GM23338 (cell line): ENCODE data around the gene C13orf46. TPM values are rescaled to one million over a fixed set of nuclear protein-coding genes. Genes with fewer than 3 reads are reported as not detected.

ENCODE experiments used
- ATAC-seq: fragments of 200-7000 bp; cut with Tn5 transposase; 3 replicates; pipeline ENCODE4 v1.9.1; 2020
- DNase-seq: peaks from one replicate; pipeline ENCODE4 v3.0.0-alpha.2; 2015; ENCODE audit warnings: low spot score
- H2AFZ ChIP-seq: fragments of 200-600 bp; sonication (generic); 2 replicates; pipeline ENCODE4 v1.8.0; 2016; ENCODE audit warnings: antibody characterized with exemption, mild to moderate bottlenecking, moderate library complexity
- H3F3A ChIP-seq: fragments of 200-600 bp; sonication (generic); replicated peaks from 2 replicates; pipeline ENCODE4 v1.8.0; 2017; ENCODE audit warnings: antibody characterized with exemption, mixed run types, low read depth
- H3K27ac ChIP-seq: fragments of 200-600 bp; sonication (generic); 2 replicates; pipeline ENCODE4 v1.6.1; 2016; ENCODE audit warnings: low read depth
- H3K27me3 ChIP-seq: fragments of 200-600 bp; sonication (generic); 2 replicates; pipeline ENCODE4 v1.8.0; 2016; ENCODE audit warnings: mild to moderate bottlenecking, mixed run types, moderate library complexity; ENCODE audit not compliant: insufficient read depth
- H3K36me3 ChIP-seq: fragments of 200-600 bp; sonication (generic); 2 replicates; pipeline ENCODE4 v1.8.0; 2016; ENCODE audit warnings: mild to moderate bottlenecking; ENCODE audit not compliant: insufficient read depth
- H3K4me1 ChIP-seq: fragments of 200-600 bp; sonication (generic); 2 replicates; pipeline ENCODE4 v1.8.0; 2016; ENCODE audit warnings: mild to moderate bottlenecking, moderate library complexity; ENCODE audit not compliant: insufficient read depth
- H3K4me2 ChIP-seq: fragments of 200-600 bp; sonication (generic); 2 replicates; pipeline ENCODE4 v1.7.1; 2017; ENCODE audit warnings: mixed run types
- H3K4me3 ChIP-seq: fragments of 200-600 bp; sonication (generic); 2 replicates; pipeline ENCODE4 v1.6.1; 2016; ENCODE audit warnings: mixed run types
- H3K79me2 ChIP-seq: fragments of 200-600 bp; sonication (generic); replicated peaks from 2 replicates; pipeline ENCODE4 v1.8.0; 2017; ENCODE audit warnings: mild to moderate bottlenecking; ENCODE audit not compliant: insufficient read depth
- H3K9me2 ChIP-seq: fragments of 200-600 bp; sonication (generic); 2 replicates; pipeline ENCODE4 v1.8.0; 2017; ENCODE audit not compliant: insufficient read depth
- H4K20me1 ChIP-seq: fragments of 200-600 bp; sonication (generic); replicated peaks from 2 replicates; pipeline ENCODE4 v1.8.0; 2017; ENCODE audit warnings: mild to moderate bottlenecking; ENCODE audit not compliant: insufficient read depth
- H3K27ac Mint-ChIP-seq: 2 replicates; pipeline ENCODE4 v1.8.0; 2020; ENCODE audit warnings: inconsistent platforms, mild to moderate bottlenecking, moderate library complexity, mixed read lengths
- H3K27me3 Mint-ChIP-seq: 3 replicates; pipeline ENCODE4 v1.8.0; 2022; ENCODE audit warnings: low read depth, mild to moderate bottlenecking, moderate library complexity, mixed read lengths, inconsistent platforms; ENCODE audit not compliant: insufficient read depth, poor library complexity
- H3K36me3 Mint-ChIP-seq: 3 replicates; pipeline ENCODE4 v1.8.0; 2021; ENCODE audit warnings: low read depth, mild to moderate bottlenecking, inconsistent platforms, moderate library complexity, mixed read lengths
- H3K4me1 Mint-ChIP-seq: 3 replicates; pipeline ENCODE4 v1.8.0; 2020; ENCODE audit warnings: mild to moderate bottlenecking, inconsistent platforms, mixed read lengths
- H3K4me3 Mint-ChIP-seq: 3 replicates; pipeline ENCODE4 v1.8.0; 2021; ENCODE audit warnings: moderate library complexity, mild to moderate bottlenecking, inconsistent platforms, mixed read lengths
- H3K9me3 Mint-ChIP-seq: 3 replicates; pipeline ENCODE4 v1.8.0; 2020; ENCODE audit warnings: moderate library complexity, mild to moderate bottlenecking, inconsistent platforms, mixed read lengths
- CTCF ChIP-seq, 2 experiments: fragments of 200-600 bp in 1 of 2; sonication (generic) in 1 of 2; conservative IDR thresholded peaks; 2 replicates each; pipeline versions ENCODE4 v1.5.1 to v1.6.1; 2016 to 2017; ENCODE audit warnings: antibody characterized with exemption in 2 of 2, low read depth in 2 of 2, mild to moderate bottlenecking in 2 of 2, moderate library complexity in 1 of 2
- JUNB ChIP-seq: IDR thresholded peaks from one replicate; pipeline ENCODE4 v1.6.1; 2016; ENCODE audit warnings: antibody characterized with exemption; ENCODE audit not compliant: unreplicated experiment
- REST ChIP-seq: IDR thresholded peaks from one replicate; pipeline ENCODE4 v1.6.1; 2018; ENCODE audit warnings: antibody characterized with exemption; ENCODE audit not compliant: unreplicated experiment
- STAT1 ChIP-seq: IDR thresholded peaks from one replicate; pipeline ENCODE4 v1.6.1; 2016; ENCODE audit warnings: antibody characterized with exemption; ENCODE audit not compliant: unreplicated experiment
- ZNF114 ChIP-seq: fragments of 250-450 bp; sonication (Bioruptor Pico); IDR thresholded peaks from 2 replicates; pipeline ENCODE4 v1.5.0; 2020; ENCODE audit warnings: mild to moderate bottlenecking, moderate library complexity
- ZNF331 ChIP-seq: fragments of 250-450 bp; sonication (Bioruptor Pico); IDR thresholded peaks from 2 replicates; pipeline ENCODE4 v1.5.0; 2020; ENCODE audit warnings: low read depth, mild to moderate bottlenecking, moderate library complexity
- polyA plus RNA-seq: library from polyadenylated mRNA; unstranded; fragments of >200 nt; fragmentation: Nextera tagmentation; extraction: Ambion mirVana; gene quantifications from 2 replicates; pipeline ENCODE4 v1.2.1, GENCODE V29; 2016
- total RNA-seq: library from RNA; depleted of rRNA; stranded (reverse); fragments of >200 nt; shearing (Covaris generic); gene quantifications from 2 replicates; pipeline ENCODE4 v1.2.3, GENCODE V29; 2014

The C13orf46 gene
- total and polyA plus RNA-seq, 2 experiments from 2014 or later, result 0.44 to 1.5 TPM

- no peak for TF ChIP-seq REST
- TF ChIP-seq JUNB, result no peak
- TF ChIP-seq CTCF (conservative IDR thresholded peaks at IDR 0.05; ENCODE audit: low read depth in 2 of 2), result no peak
- TF ChIP-seq ZNF114 (CRISPR knock-in tag), result no peak
Measured at GRCh38 chr13:113919761-113920559, 53.9 kb downstream of the C13orf46 start (continued).

- H3K4me1 Mint-ChIP-seq, result no peaks in the 10 kb centered on the region
- no peaks in the 10 kb centered on the region for H3K36me3 ChIP-seq
- no peak overlapping the region for H3K27ac Mint-ChIP-seq
- no peaks in the 10 kb centered on the region for H3K27me3 ChIP-seq
- no peaks in the 10 kb centered on the region for H3F3A ChIP-seq
- no peaks in the 10 kb centered on the region for H3K9me2 ChIP-seq
- H3K4me3 ChIP-seq, result no peak overlapping the region
- no peak overlapping the region for H3K4me2 ChIP-seq
- H3K36me3 Mint-ChIP-seq, result no peaks in the 10 kb centered on the region; the same call in 2 of the 3 replicates
- ATAC-seq, result no peak
- no peaks in the 10 kb centered on the region for H3K4me1 ChIP-seq
- no peak overlapping the region for H3K4me3 Mint-ChIP-seq
- H3K27me3 Mint-ChIP-seq, result peaks cover 7% of the 10 kb centered on the region
- no peak overlapping the region for H2AFZ ChIP-seq
- no peak for DNase-seq
- H3K79me2 ChIP-seq, result no peaks in the 10 kb centered on the region
- peaks cover 11% of the 10 kb centered on the region for H3K9me3 Mint-ChIP-seq
- H3K27ac ChIP-seq, result no peak overlapping the region
- H4K20me1 ChIP-seq, result no peaks in the 10 kb centered on the region
- TF ChIP-seq REST (no peak), STAT1 (no peak), ZNF331 (no peak), JUNB (no peak)
Measured at GRCh38 chr13:113918981-113919701, 54.7 kb downstream of the C13orf46 start.
